ENCODE measurements around the gene RNASEL.

GRCh38 chr1:182525342-182525741 lies 63.7 kb downstream of the RNASEL start:
- TF ChIP-seq POLR2A (IDR thresholded peaks at IDR 0.05) (no peak), CTCF (IDR thresholded peaks at IDR 0.05) (no peak), EP300 (IDR thresholded peaks at IDR 0.05) (no peak)
